HEK293 (cell line): ENCODE data around the gene MEFV.

Experiments
- GLIS1 ChIP-seq: fragments of 450-650 bp; formaldehyde crosslinking; IDR thresholded peaks from 2 replicates; pipeline ENCODE4 v1.5.1; 2016; ENCODE audit warnings: missing biosample characterization, missing genetic modification characterization
- KLF9 ChIP-seq: fragments of 450-650 bp; formaldehyde crosslinking; IDR thresholded peaks from 2 replicates; pipeline ENCODE4 v1.5.1; 2016; ENCODE audit warnings: missing biosample characterization, missing genetic modification characterization, low read depth
- TRIM28 ChIP-seq: IDR thresholded peaks from 2 replicates; pipeline ENCODE4 v1.6.1; 2011; ENCODE audit warnings: low read length, control low read depth, borderline replicate concordance
- ZBTB1 ChIP-seq: fragments of 450-650 bp; formaldehyde crosslinking; IDR thresholded peaks from 2 replicates; pipeline ENCODE4 v1.5.1; 2016; ENCODE audit warnings: missing biosample characterization, missing genetic modification characterization
- ZBTB20 ChIP-seq: fragments of 450-650 bp; formaldehyde crosslinking; IDR thresholded peaks from 2 replicates; pipeline ENCODE4 v1.5.1; 2016; ENCODE audit warnings: missing biosample characterization, missing genetic modification characterization
- ZBTB7A ChIP-seq: fragments of 450-650 bp; formaldehyde crosslinking; IDR thresholded peaks from 2 replicates; pipeline ENCODE4 v1.5.1; 2016; ENCODE audit warnings: low read depth, missing biosample characterization, missing genetic modification characterization
- ZEB2 ChIP-seq: fragments of 450-650 bp; formaldehyde crosslinking; IDR thresholded peaks from 2 replicates; pipeline ENCODE4 v1.5.1; 2016; ENCODE audit warnings: missing biosample characterization, missing genetic modification characterization
- ZFHX2 ChIP-seq: fragments of 450-650 bp; formaldehyde crosslinking; conservative IDR thresholded peaks from 2 replicates; pipeline ENCODE4 v1.5.1; 2016; ENCODE audit warnings: missing biosample characterization, missing genetic modification characterization
- ZNF138 ChIP-seq: fragments of 450-650 bp; formaldehyde crosslinking; IDR thresholded peaks from 2 replicates; pipeline ENCODE4 v1.5.1; 2016; ENCODE audit warnings: missing biosample characterization, missing genetic modification characterization, borderline replicate concordance
- ZNF214 ChIP-seq: fragments of 450-650 bp; formaldehyde crosslinking; IDR thresholded peaks from 2 replicates; pipeline ENCODE4 v1.5.1; 2017; ENCODE audit warnings: missing biosample characterization, mild to moderate bottlenecking, missing genetic modification characterization, borderline replicate concordance
- ZNF350 ChIP-seq: fragments of 450-650 bp; formaldehyde crosslinking; IDR thresholded peaks from 2 replicates; pipeline ENCODE4 v1.5.0; 2017; ENCODE audit warnings: missing biosample characterization, mild to moderate bottlenecking, missing genetic modification characterization
- ZNF366 ChIP-seq: fragments of 450-650 bp; formaldehyde crosslinking; conservative IDR thresholded peaks from 2 replicates; pipeline ENCODE4 v1.5.1; 2016; ENCODE audit warnings: missing biosample characterization, missing genetic modification characterization
- ZNF394 ChIP-seq: fragments of 450-650 bp; formaldehyde crosslinking; IDR thresholded peaks from 2 replicates; pipeline ENCODE4 v1.5.1; 2016; ENCODE audit warnings: missing biosample characterization, missing genetic modification characterization, mild to moderate bottlenecking, moderate library complexity, borderline replicate concordance
- ZNF404 ChIP-seq: fragments of 450-650 bp; formaldehyde crosslinking; IDR thresholded peaks from 2 replicates; pipeline ENCODE4 v1.5.1; 2017; ENCODE audit warnings: missing biosample characterization, missing genetic modification characterization
- ZNF426 ChIP-seq: fragments of 450-650 bp; formaldehyde crosslinking; IDR thresholded peaks from 2 replicates; pipeline ENCODE4 v1.5.1; 2017; ENCODE audit warnings: missing biosample characterization, missing genetic modification characterization, mild to moderate bottlenecking, inconsistent platforms, moderate library complexity
- ZNF514 ChIP-seq: fragments of 450-650 bp; formaldehyde crosslinking; IDR thresholded peaks from 2 replicates; pipeline ENCODE4 v1.5.1; 2016; ENCODE audit warnings: missing biosample characterization, missing genetic modification characterization
- ZNF610 ChIP-seq: fragments of 450-650 bp; formaldehyde crosslinking; IDR thresholded peaks from 2 replicates; pipeline ENCODE4 v1.5.1; 2016; ENCODE audit warnings: missing biosample characterization, missing genetic modification characterization, borderline replicate concordance
- ZNF623 ChIP-seq: fragments of 450-650 bp; formaldehyde crosslinking; IDR thresholded peaks from 2 replicates; pipeline ENCODE4 v1.5.1; 2016; ENCODE audit warnings: missing biosample characterization, missing genetic modification characterization
- ZNF664 ChIP-seq: fragments of 450-650 bp; formaldehyde crosslinking; IDR thresholded peaks from 2 replicates; pipeline ENCODE4 v1.5.1; 2016; ENCODE audit warnings: missing biosample characterization, missing genetic modification characterization
- ZSCAN30 ChIP-seq: fragments of 450-650 bp; IDR thresholded peaks from 2 replicates; pipeline ENCODE4 v1.5.1; 2018; ENCODE audit warnings: missing biosample characterization, mild to moderate bottlenecking, missing genetic modification characterization, moderate library complexity
- TF ChIP-seq, protein P1 (sequence below): fragments of 450-650 bp; formaldehyde crosslinking; IDR thresholded peaks from 2 replicates; pipeline ENCODE4 v1.5.1; 2016; ENCODE audit warnings: missing biosample characterization, missing genetic modification characterization
- TF ChIP-seq, protein P2 (sequence below): IDR thresholded peaks from 2 replicates; pipeline ENCODE4 v1.6.1; 2011; ENCODE audit warnings: mild to moderate bottlenecking, low read depth, low read length, borderline replicate concordance
- TF ChIP-seq, protein P3 (sequence below): fragments of 450-650 bp; formaldehyde crosslinking; IDR thresholded peaks from 2 replicates; pipeline ENCODE4 v1.5.1; 2016; ENCODE audit warnings: missing biosample characterization, missing genetic modification characterization
- TF ChIP-seq, protein P4 (sequence below): fragments of 450-650 bp; formaldehyde crosslinking; IDR thresholded peaks from 2 replicates; pipeline ENCODE4 v1.5.1; 2016; ENCODE audit warnings: missing biosample characterization, missing genetic modification characterization

Gene MEFV

DNA sequence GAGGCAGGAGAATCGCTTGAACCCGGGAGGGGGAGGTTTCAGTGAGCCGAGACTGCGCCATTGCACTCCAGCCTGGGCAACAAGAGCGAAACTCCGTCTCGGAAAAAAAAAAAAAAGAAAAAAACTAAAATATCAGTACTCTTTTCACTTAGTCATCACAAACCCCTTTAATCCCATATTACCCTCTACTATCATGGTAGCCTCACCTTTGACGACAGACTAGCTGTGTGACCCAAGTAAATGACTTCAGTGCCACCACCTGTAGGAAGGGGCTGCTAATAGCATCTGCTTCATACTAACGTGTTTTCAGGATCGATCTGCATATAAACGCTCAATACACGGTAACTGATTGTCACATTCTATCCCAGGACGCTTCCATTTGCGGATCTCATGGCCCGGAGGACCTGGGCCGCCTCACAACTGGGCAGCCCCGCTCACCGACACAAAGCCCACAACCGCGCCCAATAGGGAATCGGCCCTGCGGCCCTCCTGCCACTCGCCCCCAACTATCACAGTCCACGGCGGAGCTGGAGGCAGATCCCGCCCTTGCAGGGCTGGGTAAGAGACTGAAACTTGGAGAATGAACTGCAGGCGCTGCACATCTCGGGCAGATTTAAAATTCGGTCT lies 25.8 kb upstream of the MEFV start (continued):
- TF ChIP-seq ZNF214 (tag by site-specific recombination), result no peak
- no peak for TF ChIP-seq ZBTB20 (tag by site-specific recombination)
- no peak for TF ChIP-seq ZNF138
- no peak for TF ChIP-seq ZNF426 (tag by site-specific recombination)
- TF ChIP-seq TRIM28, result no peak
- TF ChIP-seq ZNF514, result no peak
- TF ChIP-seq ZBTB1 (tag by site-specific recombination), result no peak
- TF ChIP-seq, protein P1, sequence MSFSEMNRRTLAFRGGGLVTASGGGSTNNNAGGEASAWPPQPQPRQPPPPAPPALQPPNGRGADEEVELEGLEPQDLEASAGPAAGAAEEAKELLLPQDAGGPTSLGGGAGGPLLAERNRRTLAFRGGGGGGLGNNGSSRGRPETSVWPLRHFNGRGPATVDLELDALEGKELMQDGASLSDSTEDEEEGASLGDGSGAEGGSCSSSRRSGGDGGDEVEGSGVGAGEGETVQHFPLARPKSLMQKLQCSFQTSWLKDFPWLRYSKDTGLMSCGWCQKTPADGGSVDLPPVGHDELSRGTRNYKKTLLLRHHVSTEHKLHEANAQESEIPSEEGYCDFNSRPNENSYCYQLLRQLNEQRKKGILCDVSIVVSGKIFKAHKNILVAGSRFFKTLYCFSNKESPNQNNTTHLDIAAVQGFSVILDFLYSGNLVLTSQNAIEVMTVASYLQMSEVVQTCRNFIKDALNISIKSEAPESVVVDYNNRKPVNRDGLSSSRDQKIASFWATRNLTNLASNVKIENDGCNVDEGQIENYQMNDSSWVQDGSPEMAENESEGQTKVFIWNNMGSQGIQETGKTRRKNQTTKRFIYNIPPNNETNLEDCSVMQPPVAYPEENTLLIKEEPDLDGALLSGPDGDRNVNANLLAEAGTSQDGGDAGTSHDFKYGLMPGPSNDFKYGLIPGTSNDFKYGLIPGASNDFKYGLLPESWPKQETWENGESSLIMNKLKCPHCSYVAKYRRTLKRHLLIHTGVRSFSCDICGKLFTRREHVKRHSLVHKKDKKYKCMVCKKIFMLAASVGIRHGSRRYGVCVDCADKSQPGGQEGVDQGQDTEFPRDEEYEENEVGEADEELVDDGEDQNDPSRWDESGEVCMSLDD (tag by site-specific recombination), result no peak
- TF ChIP-seq ZEB2 (tag by site-specific recombination), result peak; percentile 13; the same call in 1 of the 2 replicates
- TF ChIP-seq KLF9 (tag by site-specific recombination), result no peak
- no peak for TF ChIP-seq ZBTB7A (tag by site-specific recombination)
- TF ChIP-seq, protein P2, sequence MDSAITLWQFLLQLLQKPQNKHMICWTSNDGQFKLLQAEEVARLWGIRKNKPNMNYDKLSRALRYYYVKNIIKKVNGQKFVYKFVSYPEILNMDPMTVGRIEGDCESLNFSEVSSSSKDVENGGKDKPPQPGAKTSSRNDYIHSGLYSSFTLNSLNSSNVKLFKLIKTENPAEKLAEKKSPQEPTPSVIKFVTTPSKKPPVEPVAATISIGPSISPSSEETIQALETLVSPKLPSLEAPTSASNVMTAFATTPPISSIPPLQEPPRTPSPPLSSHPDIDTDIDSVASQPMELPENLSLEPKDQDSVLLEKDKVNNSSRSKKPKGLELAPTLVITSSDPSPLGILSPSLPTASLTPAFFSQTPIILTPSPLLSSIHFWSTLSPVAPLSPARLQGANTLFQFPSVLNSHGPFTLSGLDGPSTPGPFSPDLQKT, result no peak
- TF ChIP-seq ZNF404 (tag by site-specific recombination), result no peak
- TF ChIP-seq ZSCAN30 (tag by site-specific recombination), result no peak
- TF ChIP-seq ZNF350 (tag by site-specific recombination), result no peak
- no peak for TF ChIP-seq GLIS1
- peak; percentile 30; the same call in 1 of the 2 replicates for TF ChIP-seq ZFHX2
- TF ChIP-seq ZNF664 (tag by site-specific recombination), result no peak
- TF ChIP-seq, protein P3, sequence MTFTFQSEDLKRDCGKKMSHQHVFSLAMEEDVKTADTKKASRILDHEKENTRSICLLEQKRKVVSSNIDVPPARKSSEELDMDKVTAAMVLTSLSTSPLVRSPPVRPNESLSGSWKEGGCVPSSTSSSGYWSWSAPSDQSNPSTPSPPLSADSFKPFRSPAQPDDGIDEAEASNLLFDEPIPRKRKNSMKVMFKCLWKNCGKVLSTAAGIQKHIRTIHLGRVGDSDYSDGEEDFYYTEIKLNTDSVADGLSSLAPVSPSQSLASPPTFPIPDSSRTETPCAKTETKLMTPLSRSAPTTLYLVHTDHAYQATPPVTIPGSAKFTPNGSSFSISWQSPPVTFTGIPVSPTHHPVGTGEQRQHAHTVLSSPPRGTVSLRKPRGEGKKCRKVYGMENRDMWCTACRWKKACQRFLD (tag by site-specific recombination), result no peak
- no peak; the same call in 1 of the 2 replicates for TF ChIP-seq ZNF610 (tag by site-specific recombination)
- TF ChIP-seq, protein P4, sequence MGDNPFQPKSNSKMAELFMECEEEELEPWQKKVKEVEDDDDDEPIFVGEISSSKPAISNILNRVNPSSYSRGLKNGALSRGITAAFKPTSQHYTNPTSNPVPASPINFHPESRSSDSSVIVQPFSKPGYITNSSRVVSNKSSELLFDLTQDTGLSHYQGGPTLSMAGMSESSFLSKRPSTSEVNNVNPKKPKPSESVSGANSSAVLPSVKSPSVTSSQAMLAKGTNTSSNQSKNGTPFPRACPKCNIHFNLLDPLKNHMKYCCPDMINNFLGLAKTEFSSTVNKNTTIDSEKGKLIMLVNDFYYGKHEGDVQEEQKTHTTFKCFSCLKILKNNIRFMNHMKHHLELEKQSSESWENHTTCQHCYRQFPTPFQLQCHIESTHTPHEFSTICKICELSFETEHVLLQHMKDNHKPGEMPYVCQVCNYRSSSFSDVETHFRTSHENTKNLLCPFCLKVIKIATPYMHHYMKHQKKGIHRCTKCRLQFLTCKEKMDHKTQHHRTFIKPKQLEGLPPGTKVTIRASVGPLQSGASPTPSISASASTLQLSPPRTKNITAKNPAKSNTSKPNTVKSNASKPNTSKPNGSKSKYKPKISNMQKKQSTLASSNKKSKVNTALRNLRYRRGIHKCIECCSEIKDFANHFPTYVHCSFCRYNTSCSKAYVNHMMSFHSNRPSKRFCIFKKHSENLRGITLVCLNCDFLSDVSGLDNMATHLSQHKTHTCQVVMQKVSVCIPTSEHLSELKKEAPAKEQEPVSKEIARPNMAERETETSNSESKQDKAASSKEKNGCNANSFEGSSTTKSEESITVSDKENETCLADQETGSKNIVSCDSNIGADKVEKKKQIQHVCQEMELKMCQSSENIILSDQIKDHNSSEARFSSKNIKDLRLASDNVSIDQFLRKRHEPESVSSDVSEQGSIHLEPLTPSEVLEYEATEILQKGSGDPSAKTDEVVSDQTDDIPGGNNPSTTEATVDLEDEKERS (tag by site-specific recombination), result no peak
- no peak for TF ChIP-seq ZNF623 (tag by site-specific recombination)
- TF ChIP-seq ZNF366 (tag by site-specific recombination), result no peak
- TF ChIP-seq ZNF394 (tag by site-specific recombination), result no peak
